Vagina (tissue), 2 donors: ENCODE data around the gene PRUNE1. TPM values are rescaled to one million over a fixed set of nuclear protein-coding genes. Genes with fewer than 3 reads are reported as not detected.

Source experiments
- DNase-seq, 2 donors: peaks; one replicate each; pipeline ENCODE4 v3.0.0-alpha.2; 2017; ENCODE audit errors: extremely low spot score in 2 of 2
- H3K27ac ChIP-seq: fragments of 200-600 bp; sonication (generic); one replicate; pipeline ENCODE4 v1.5.1; 2019
- H3K27me3 ChIP-seq: fragments of 200-600 bp; sonication (generic); one replicate; pipeline ENCODE4 v1.5.1; 2019
- H3K36me3 ChIP-seq, 2 donors: fragments of 200-600 bp; sonication (generic); one replicate each; pipeline ENCODE4 v1.5.1; 2017 to 2019
- H3K4me1 ChIP-seq: fragments of 200-600 bp; sonication (generic); one replicate; pipeline ENCODE4 v1.5.1; 2019
- H3K4me3 ChIP-seq, 2 donors: fragments of 200-600 bp; sonication (generic); 1 replicate in 1 of 2; 2 replicates in 1 of 2; pipeline ENCODE4 v1.5.1; 2016 to 2019
- H3K9me3 ChIP-seq: fragments of 200-600 bp; sonication (generic); one replicate; pipeline ENCODE4 v1.5.1; 2019
- POLR2A ChIP-seq, 2 donors: fragments of 450-650 bp; IDR thresholded peaks; one replicate each; pipeline ENCODE4 v1.6.1; 2017; ENCODE audit warnings: antibody characterized with exemption in 2 of 2, mild to moderate bottlenecking in 2 of 2, moderate library complexity in 2 of 2
- POLR2AphosphoS5 ChIP-seq, 2 donors: sonication (generic); formaldehyde crosslinking; IDR thresholded peaks; one replicate each; pipeline ENCODE4 v1.9.0; 2017; ENCODE audit warnings: antibody characterized with exemption in 2 of 2, mild to moderate bottlenecking in 2 of 2, low read depth in 1 of 2; ENCODE audit not compliant: insufficient read depth in 1 of 2
- intact Hi-C: fragments of 100-400 bp; cut with DNase I; formaldehyde crosslinking; loops from one replicate; pipeline ENCODE4 v1.15.1; 2023
- total RNA-seq: library from RNA; depleted of rRNA; stranded (reverse); fragments of >200 nt; gene quantifications from one replicate; pipeline ENCODE4 v1.2.3, GENCODE V29; 2016
- TF ChIP-seq, protein P1 (sequence below), 3 experiments: fragments of 450-650 bp in 2 of 3; fragments of 200-600 bp in 1 of 3; sonication (generic) in 1 of 3; IDR thresholded peaks; one replicate each; pipeline ENCODE4 v1.5.1; 2017 to 2019; ENCODE audit warnings: antibody characterized with exemption in 3 of 3, mild to moderate bottlenecking in 2 of 3, moderate library complexity in 2 of 3

Gene PRUNE1
- total RNA-seq, 1 donor from 2014 or later, result 25.5 TPM

DNA sequence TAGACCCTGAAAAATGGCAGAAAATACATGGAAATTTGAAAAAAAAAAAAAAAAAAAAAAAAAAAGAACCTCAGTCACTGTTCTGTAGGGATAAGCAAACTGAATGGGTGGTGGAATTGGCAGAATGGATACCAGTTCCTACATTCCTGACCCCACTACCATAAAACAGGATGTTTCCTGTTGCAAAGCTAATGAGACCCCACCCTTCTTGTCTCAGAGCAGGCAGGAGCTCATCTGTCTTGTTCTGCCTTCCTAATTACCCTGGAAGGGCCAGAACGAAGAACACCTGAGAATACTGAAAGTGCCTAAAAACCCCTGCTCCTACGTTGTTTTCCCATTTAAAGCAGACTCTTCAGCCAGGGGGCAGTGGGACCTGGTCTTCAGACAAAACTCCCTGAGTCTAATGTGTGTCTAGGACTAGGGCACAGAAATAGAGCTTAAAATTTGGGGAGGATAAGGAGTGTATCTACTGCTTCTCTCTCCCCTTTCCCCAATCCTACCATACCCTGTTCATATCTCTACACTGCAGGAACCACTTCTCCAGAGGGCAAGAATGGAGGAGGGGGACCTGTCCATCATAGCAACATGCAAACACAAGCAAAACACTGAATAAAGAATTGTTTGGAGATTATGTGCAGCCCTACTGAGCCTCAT lies 43.2 kb downstream of the PRUNE1 start:
- intact Hi-C loops, result no loop called here
- peaks cover 4 to 40% of the 10 kb centered on the region in 2 donors for H3K36me3 ChIP-seq
- H3K4me1 ChIP-seq, result peaks cover 38% of the 10 kb centered on the region
- no peak for TF ChIP-seq POLR2AphosphoS5 (IDR thresholded peaks at IDR 0.05; ENCODE audit: insufficient read depth in 1 of 2, low read depth in 1 of 2)
- TF ChIP-seq, protein P1, sequence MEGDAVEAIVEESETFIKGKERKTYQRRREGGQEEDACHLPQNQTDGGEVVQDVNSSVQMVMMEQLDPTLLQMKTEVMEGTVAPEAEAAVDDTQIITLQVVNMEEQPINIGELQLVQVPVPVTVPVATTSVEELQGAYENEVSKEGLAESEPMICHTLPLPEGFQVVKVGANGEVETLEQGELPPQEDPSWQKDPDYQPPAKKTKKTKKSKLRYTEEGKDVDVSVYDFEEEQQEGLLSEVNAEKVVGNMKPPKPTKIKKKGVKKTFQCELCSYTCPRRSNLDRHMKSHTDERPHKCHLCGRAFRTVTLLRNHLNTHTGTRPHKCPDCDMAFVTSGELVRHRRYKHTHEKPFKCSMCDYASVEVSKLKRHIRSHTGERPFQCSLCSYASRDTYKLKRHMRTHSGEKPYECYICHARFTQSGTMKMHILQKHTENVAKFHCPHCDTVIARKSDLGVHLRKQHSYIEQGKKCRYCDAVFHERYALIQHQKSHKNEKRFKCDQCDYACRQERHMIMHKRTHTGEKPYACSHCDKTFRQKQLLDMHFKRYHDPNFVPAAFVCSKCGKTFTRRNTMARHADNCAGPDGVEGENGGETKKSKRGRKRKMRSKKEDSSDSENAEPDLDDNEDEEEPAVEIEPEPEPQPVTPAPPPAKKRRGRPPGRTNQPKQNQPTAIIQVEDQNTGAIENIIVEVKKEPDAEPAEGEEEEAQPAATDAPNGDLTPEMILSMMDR (IDR thresholded peaks at IDR 0.05), result no peak
- TF ChIP-seq POLR2A (IDR thresholded peaks at IDR 0.05), result no peak
- H3K4me3 ChIP-seq, result no peak overlapping the region
- no peak overlapping the region for H3K27ac ChIP-seq
- no peaks in the 10 kb centered on the region for H3K27me3 ChIP-seq
- no peak for DNase-seq
- H3K9me3 ChIP-seq, result no peaks in the 10 kb centered on the region

DNA sequence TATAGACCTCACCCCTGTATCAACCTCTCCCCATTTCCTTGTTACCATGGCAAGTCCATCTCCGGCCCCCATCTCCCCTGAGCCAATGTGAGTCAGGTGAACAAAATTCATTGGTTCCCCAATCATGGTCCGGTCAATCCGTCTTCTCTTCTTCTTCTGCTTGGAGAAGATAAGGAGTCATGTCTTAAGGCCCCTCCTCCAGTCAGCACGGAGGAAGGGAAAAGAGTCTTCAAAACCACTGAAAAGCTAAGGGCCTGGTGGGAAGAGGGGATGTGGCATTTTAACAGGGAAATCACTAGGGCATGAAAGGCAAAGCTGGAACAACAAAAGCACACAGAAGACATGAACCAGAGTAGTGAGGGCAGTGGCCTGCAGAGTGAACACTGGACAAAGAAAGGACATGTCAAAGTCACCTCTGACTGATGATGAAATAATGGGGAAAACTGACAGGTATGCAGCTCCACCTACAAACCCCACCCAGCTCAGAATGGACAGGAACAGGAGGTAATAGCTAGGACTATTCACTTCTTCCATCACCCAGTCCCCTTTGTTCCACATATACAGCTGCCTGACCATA lies 46.8 kb downstream of the PRUNE1 start:
- intact Hi-C loops, result no loop called here
- peak overlapping the region; percentile 90 for H3K27ac ChIP-seq
- no peaks in the 10 kb centered on the region for H3K9me3 ChIP-seq
- TF ChIP-seq POLR2A (IDR thresholded peaks at IDR 0.05) (no peak), POLR2AphosphoS5 (IDR thresholded peaks at IDR 0.05; ENCODE audit: insufficient read depth in 1 of 2, low read depth in 1 of 2) (no peak)
- TF ChIP-seq, protein P1 (IDR thresholded peaks at IDR 0.05), result no peak
- no peak for DNase-seq
- H3K27me3 ChIP-seq, result no peaks in the 10 kb centered on the region
- peaks cover 4 to 40% of the 10 kb centered on the region in 2 donors for H3K36me3 ChIP-seq
- peaks cover 42% of the 10 kb centered on the region for H3K4me1 ChIP-seq
- no peak overlapping the region for H3K4me3 ChIP-seq

DNA sequence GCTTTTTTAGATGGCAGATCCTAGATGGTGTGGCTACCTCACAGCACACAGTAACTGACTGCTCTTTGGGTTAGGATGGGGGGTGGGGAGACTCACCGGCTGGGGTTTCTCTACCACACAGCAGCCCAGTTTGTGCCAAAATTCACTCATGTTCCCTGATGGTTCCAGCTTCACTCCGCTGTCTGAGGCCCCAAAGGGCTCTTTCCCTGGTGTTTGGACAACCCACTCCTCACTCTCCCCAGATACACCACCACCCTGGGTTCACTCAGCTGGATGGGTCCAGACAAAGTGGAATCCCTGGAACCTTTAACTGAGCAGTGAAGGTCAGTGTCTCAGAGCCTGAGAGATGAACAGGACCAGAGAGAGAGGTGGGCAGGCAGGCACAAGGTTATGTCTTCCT lies 47.3 kb downstream of the PRUNE1 start:
- DNase-seq, result no peak
- no peak for TF ChIP-seq POLR2A (IDR thresholded peaks at IDR 0.05)
- TF ChIP-seq, protein P1 (IDR thresholded peaks at IDR 0.05), result no peak
- no peak for TF ChIP-seq POLR2AphosphoS5 (IDR thresholded peaks at IDR 0.05; ENCODE audit: insufficient read depth in 1 of 2, low read depth in 1 of 2)
- Histone ChIP-seq H3K4me3 (no peak overlapping the region), H3K36me3 (peaks cover 4 to 40% of the 10 kb centered on the region in 2 donors), H3K4me1 (peaks cover 47% of the 10 kb centered on the region), H3K27ac (peak overlapping the region; percentile 90), H3K9me3 (no peaks in the 10 kb centered on the region), H3K27me3 (no peaks in the 10 kb centered on the region)
- intact Hi-C loops, result no loop called here

DNA sequence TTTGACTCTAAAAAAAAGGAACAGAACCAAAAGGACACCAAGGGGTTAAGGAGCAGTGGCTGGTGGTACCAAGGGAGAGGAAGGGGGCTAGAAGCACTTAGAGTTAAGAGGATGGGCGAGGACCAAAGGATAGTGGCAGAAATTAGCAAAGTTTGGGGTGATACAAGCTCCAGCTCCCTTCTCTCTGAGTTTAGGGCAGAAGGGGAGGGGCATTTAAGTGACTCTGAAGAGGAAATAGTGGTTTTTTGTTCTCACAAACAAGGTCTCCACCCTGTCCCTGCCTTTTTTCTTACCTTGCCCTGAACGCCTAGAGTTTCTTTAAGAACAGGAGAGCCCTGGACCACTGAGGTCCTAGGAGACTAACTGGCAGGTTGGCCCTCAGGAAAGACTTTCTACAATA lies 47.9 kb downstream of the PRUNE1 start:
- Histone ChIP-seq H3K36me3 (peaks cover 4 to 40% of the 10 kb centered on the region in 2 donors), H3K27ac (peak overlapping the region; percentile 90), H3K9me3 (no peaks in the 10 kb centered on the region), H3K4me3 (no peak overlapping the region), H3K4me1 (peaks cover 47% of the 10 kb centered on the region), H3K27me3 (no peaks in the 10 kb centered on the region)
- TF ChIP-seq POLR2A (IDR thresholded peaks at IDR 0.05), result no peak
- no peak for TF ChIP-seq POLR2AphosphoS5 (IDR thresholded peaks at IDR 0.05; ENCODE audit: insufficient read depth in 1 of 2, low read depth in 1 of 2)
- TF ChIP-seq, protein P1 (IDR thresholded peaks at IDR 0.05), result no peak
- DNase-seq, result no peak
- intact Hi-C loops, result no loop called here

DNA sequence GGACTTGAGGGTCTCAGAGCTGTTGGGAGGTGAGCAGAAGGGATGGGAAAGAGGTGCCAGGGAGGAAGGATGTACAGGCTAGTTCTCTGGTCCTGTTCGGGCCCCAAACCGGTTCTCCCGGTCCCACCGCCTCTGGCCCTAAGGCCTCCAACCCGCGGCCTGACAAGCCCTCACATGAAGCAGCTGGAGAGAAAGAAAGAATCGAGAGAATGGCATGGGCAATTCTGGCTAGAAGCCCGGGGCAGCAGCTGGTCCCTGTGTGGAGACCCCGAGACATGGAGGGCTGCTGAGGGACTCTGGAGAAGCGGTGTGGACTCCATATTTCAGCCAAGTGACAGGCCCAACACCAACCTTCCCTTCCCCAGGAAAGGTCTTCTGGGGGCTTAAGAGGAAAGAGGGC lies 50.4 kb downstream of the PRUNE1 start:
- intact Hi-C loops, result no loop called here
- H3K27me3 ChIP-seq, result no peaks in the 10 kb centered on the region

More for the DNA sequence above, 50.4 kb downstream of the PRUNE1 start:
- DNase-seq, result no peak
- peak overlapping the region; percentile 72 to 76 for H3K4me3 ChIP-seq
- H3K36me3 ChIP-seq, result peaks cover 4 to 21% of the 10 kb centered on the region in 2 donors
- peaks cover 47% of the 10 kb centered on the region for H3K4me1 ChIP-seq
- TF ChIP-seq POLR2A (IDR thresholded peaks at IDR 0.05) (no peak), POLR2AphosphoS5 (IDR thresholded peaks at IDR 0.05; ENCODE audit: insufficient read depth in 1 of 2, low read depth in 1 of 2) (no peak)
- TF ChIP-seq, protein P1 (IDR thresholded peaks at IDR 0.05), result no peak
- peak overlapping the region; percentile 90 for H3K27ac ChIP-seq
- no peaks in the 10 kb centered on the region for H3K9me3 ChIP-seq
